ENCODE data around the gene SIL1. TPM values are rescaled to one million over a fixed set of nuclear protein-coding genes. Genes with fewer than 3 reads are reported as not detected.
A peak's percentile ranks its signal among the peaks of the same experiment; 100 is the strongest.

SIL1 gene
- total RNA-seq, 1 donor from 2014 or later: 41.6 TPM

DNA sequence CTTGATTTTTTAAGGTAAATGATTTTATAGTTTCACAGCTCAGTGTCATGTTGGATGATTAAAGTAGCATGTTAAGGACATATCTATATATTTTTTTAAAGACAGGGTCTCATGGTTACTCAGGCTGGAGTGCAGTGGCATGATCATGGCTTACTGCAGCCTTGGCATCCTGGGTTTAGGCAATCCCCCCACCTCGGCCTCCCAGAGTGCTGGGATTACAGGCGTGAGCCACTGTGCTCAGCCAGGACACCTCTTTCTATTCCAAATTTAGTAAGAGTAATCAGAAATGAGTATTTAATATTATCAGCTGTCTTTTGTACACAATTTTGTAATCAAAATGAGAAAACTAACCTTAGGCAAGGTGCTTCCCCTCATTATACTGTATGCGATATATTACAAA lies 284.4 kb downstream of the SIL1 start:
- H3K4me1 ChIP-seq (ENCODE audit: insufficient read depth, low read length): peaks cover 5% of the 10 kb centered on the region
- DNase-seq (ENCODE audit: low read depth) (no peak), FAIRE-seq (no peak)
- no peak for TF ChIP-seq EZH2 (IDR thresholded peaks at IDR 0.05; ENCODE audit: insufficient read depth, low read length)
- TF ChIP-seq, protein P1, sequence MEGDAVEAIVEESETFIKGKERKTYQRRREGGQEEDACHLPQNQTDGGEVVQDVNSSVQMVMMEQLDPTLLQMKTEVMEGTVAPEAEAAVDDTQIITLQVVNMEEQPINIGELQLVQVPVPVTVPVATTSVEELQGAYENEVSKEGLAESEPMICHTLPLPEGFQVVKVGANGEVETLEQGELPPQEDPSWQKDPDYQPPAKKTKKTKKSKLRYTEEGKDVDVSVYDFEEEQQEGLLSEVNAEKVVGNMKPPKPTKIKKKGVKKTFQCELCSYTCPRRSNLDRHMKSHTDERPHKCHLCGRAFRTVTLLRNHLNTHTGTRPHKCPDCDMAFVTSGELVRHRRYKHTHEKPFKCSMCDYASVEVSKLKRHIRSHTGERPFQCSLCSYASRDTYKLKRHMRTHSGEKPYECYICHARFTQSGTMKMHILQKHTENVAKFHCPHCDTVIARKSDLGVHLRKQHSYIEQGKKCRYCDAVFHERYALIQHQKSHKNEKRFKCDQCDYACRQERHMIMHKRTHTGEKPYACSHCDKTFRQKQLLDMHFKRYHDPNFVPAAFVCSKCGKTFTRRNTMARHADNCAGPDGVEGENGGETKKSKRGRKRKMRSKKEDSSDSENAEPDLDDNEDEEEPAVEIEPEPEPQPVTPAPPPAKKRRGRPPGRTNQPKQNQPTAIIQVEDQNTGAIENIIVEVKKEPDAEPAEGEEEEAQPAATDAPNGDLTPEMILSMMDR (IDR thresholded peaks at IDR 0.05; ENCODE audit: insufficient read depth, low read depth, low read length): no peak
- no peak overlapping the region for H3K4me2 ChIP-seq (ENCODE audit: low read length)
- peaks cover 11% of the 10 kb centered on the region for H3K36me3 ChIP-seq (ENCODE audit: insufficient read depth, low read length)
- no peaks in the 10 kb centered on the region for H3K27me3 ChIP-seq (ENCODE audit: insufficient read depth, low read length)
- no peak overlapping the region for H2AFZ ChIP-seq (ENCODE audit: low read depth, low read length)
- H3K9me3 ChIP-seq (ENCODE audit: insufficient read depth, low read depth, low read length): no peaks in the 10 kb centered on the region
- no peak overlapping the region for H3K9ac ChIP-seq (ENCODE audit: low read length)
- peaks cover 11% of the 10 kb centered on the region for H3K79me2 ChIP-seq (ENCODE audit: insufficient read depth, low read length)
- peaks cover 40% of the 10 kb centered on the region for H4K20me1 ChIP-seq (ENCODE audit: insufficient read depth, low read length)
- no peaks in the 10 kb centered on the region for H3K9me3 Mint-ChIP-seq (ENCODE audit: unreplicated experiment)
- H3K4me1 Mint-ChIP-seq (ENCODE audit: low read depth, unreplicated experiment): peaks cover 20% of the 10 kb centered on the region
- no peak overlapping the region for H3K27ac ChIP-seq (ENCODE audit: low read depth, low read length)
- H3K27me3 Mint-ChIP-seq (ENCODE audit: low read depth, unreplicated experiment): no peaks in the 10 kb centered on the region
- no peak overlapping the region for H3K4me3 Mint-ChIP-seq (ENCODE audit: unreplicated experiment)
- H3K4me3 ChIP-seq (ENCODE audit: insufficient read depth, low read depth, low read length): no peak overlapping the region
- no peak overlapping the region for H3K27ac Mint-ChIP-seq (ENCODE audit: unreplicated experiment)
- H3K36me3 Mint-ChIP-seq (ENCODE audit: low read depth, unreplicated experiment): peaks cover 12% of the 10 kb centered on the region

DNA sequence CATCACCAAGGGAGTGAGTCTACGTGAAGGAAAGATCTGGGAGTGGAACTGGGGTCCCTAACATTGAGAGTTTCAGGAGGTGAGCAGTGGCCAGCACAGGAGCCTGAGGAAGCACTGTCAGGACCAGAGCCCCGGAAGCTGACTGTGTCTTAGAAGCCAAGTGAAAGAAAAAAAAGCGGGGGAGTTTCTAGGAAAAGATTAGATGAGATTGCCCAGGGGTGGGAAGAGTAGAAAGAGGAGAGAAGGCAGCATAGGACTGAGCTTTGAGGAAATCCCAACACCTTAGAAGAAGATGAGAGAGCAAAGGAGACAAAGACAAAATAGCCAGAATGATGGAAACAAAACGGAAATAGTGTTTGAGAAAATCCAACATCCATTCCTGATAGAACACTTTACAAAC lies 286.1 kb downstream of the SIL1 start:
- no peak for TF ChIP-seq EZH2 (IDR thresholded peaks at IDR 0.05; ENCODE audit: insufficient read depth, low read length)
- TF ChIP-seq, protein P1 (IDR thresholded peaks at IDR 0.05; ENCODE audit: insufficient read depth, low read depth, low read length): no peak
- no peak overlapping the region for H2AFZ ChIP-seq (ENCODE audit: low read depth, low read length)
- H4K20me1 ChIP-seq (ENCODE audit: insufficient read depth, low read length): peaks cover 40% of the 10 kb centered on the region
- Mint-ChIP-seq H3K9me3 (ENCODE audit: unreplicated experiment) (no peaks in the 10 kb centered on the region), H3K27ac (ENCODE audit: unreplicated experiment) (no peak overlapping the region), H3K36me3 (ENCODE audit: low read depth, unreplicated experiment) (peaks cover 12% of the 10 kb centered on the region), H3K27me3 (ENCODE audit: low read depth, unreplicated experiment) (no peaks in the 10 kb centered on the region), H3K4me1 (ENCODE audit: low read depth, unreplicated experiment) (peaks cover 20% of the 10 kb centered on the region), H3K4me3 (ENCODE audit: unreplicated experiment) (no peak overlapping the region)
- no peak overlapping the region for H3K27ac ChIP-seq (ENCODE audit: low read depth, low read length)
- FAIRE-seq: no peak
- H3K79me2 ChIP-seq (ENCODE audit: insufficient read depth, low read length): peaks cover 8% of the 10 kb centered on the region
- H3K4me3 ChIP-seq (ENCODE audit: insufficient read depth, low read depth, low read length): no peak overlapping the region
- no peaks in the 10 kb centered on the region for H3K9me3 ChIP-seq (ENCODE audit: insufficient read depth, low read depth, low read length)
- peaks cover 5% of the 10 kb centered on the region for H3K4me1 ChIP-seq (ENCODE audit: insufficient read depth, low read length)
- DNase-seq (ENCODE audit: low read depth): no peak
- no peak overlapping the region for H3K9ac ChIP-seq (ENCODE audit: low read length)
- no peaks in the 10 kb centered on the region for H3K27me3 ChIP-seq (ENCODE audit: insufficient read depth, low read length)
- H3K4me2 ChIP-seq (ENCODE audit: low read length): no peak overlapping the region
- peaks cover 8% of the 10 kb centered on the region for H3K36me3 ChIP-seq (ENCODE audit: insufficient read depth, low read length)

DNA sequence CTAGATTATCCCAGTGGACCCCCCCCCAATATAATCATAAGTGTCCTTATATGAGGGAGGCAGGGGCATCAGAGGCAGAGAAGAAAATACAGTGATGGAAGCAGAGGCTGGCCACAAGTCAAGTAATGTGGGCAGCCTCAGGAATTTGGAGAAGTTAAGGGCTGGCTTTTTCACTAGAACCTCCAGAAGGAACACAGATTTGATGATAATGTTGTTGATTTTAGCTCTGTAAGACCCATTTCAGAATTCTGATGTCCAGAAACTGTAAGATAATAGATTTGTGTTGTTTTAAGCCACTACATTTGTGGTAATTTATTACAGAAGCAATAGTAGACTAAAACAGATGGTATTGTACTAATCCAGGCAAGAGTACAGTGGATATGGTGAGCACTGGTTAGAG lies 286.7 kb downstream of the SIL1 start:
- peaks cover 11% of the 10 kb centered on the region for H3K36me3 ChIP-seq (ENCODE audit: insufficient read depth, low read length)
- H3K4me3 Mint-ChIP-seq (ENCODE audit: unreplicated experiment): no peak overlapping the region

More for the DNA sequence above, 286.7 kb downstream of the SIL1 start:
- peaks cover 8% of the 10 kb centered on the region for H3K79me2 ChIP-seq (ENCODE audit: insufficient read depth, low read length)
- no peak overlapping the region for H2AFZ ChIP-seq (ENCODE audit: low read depth, low read length)
- H3K27ac ChIP-seq (ENCODE audit: low read depth, low read length): no peak overlapping the region
- Mint-ChIP-seq H3K27me3 (ENCODE audit: low read depth, unreplicated experiment) (no peaks in the 10 kb centered on the region), H3K4me1 (ENCODE audit: low read depth, unreplicated experiment) (peaks cover 25% of the 10 kb centered on the region), H3K9me3 (ENCODE audit: unreplicated experiment) (no peaks in the 10 kb centered on the region), H3K36me3 (ENCODE audit: low read depth, unreplicated experiment) (peaks cover 12% of the 10 kb centered on the region), H3K27ac (ENCODE audit: unreplicated experiment) (peak overlapping the region; percentile 14)
- no peak overlapping the region for H3K9ac ChIP-seq (ENCODE audit: low read length)
- no peak for FAIRE-seq
- H3K27me3 ChIP-seq (ENCODE audit: insufficient read depth, low read length): no peaks in the 10 kb centered on the region
- TF ChIP-seq, protein P1 (IDR thresholded peaks at IDR 0.05; ENCODE audit: insufficient read depth, low read depth, low read length): no peak
- no peak for TF ChIP-seq EZH2 (IDR thresholded peaks at IDR 0.05; ENCODE audit: insufficient read depth, low read length)
- DNase-seq (ENCODE audit: low read depth): peak; percentile 78
- no peak overlapping the region for H3K4me3 ChIP-seq (ENCODE audit: insufficient read depth, low read depth, low read length)
- peaks cover 45% of the 10 kb centered on the region for H4K20me1 ChIP-seq (ENCODE audit: insufficient read depth, low read length)
- H3K9me3 ChIP-seq (ENCODE audit: insufficient read depth, low read depth, low read length): no peaks in the 10 kb centered on the region
- peaks cover 5% of the 10 kb centered on the region for H3K4me1 ChIP-seq (ENCODE audit: insufficient read depth, low read length)
- no peak overlapping the region for H3K4me2 ChIP-seq (ENCODE audit: low read length)
